ENCODE measurements around the gene CMSS1.

CMSS1 gene

DNA sequence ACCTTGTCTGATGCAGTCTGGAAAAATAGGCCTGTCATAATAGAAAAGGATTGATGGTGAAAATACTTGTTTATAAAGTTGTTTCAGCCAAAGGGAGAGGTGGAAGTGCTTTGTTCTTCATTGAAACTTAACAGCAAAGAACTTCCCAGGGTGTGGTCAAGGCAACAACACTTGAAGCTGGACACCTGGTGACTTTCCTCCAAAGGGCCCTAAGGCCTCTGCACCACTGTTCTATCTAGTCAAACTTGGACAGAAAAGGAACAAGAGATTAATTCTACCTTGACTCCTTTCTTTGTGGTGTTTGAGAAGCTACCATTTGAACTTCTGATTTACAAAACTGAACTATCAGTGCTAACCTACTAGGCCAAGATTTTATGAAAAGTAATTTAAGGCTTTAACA lies 102.0 kb downstream of the CMSS1 start:
- ChIA-PET CTCF (interaction anchor here (1.0 kb wide), 1 partner anchor 29 kb away, joined by 3 read pairs; no protein-coding TSS in a partner anchor), POLR2A (ENCODE audit: low non-redundant PET) (interaction anchor here (0.6 kb wide), 1 partner anchor 19 kb away, joined by 3 read pairs; no protein-coding TSS in a partner anchor)
- H3K27ac ChIP-seq, result no peak overlapping the region
- TF ChIP-seq, protein P1, sequence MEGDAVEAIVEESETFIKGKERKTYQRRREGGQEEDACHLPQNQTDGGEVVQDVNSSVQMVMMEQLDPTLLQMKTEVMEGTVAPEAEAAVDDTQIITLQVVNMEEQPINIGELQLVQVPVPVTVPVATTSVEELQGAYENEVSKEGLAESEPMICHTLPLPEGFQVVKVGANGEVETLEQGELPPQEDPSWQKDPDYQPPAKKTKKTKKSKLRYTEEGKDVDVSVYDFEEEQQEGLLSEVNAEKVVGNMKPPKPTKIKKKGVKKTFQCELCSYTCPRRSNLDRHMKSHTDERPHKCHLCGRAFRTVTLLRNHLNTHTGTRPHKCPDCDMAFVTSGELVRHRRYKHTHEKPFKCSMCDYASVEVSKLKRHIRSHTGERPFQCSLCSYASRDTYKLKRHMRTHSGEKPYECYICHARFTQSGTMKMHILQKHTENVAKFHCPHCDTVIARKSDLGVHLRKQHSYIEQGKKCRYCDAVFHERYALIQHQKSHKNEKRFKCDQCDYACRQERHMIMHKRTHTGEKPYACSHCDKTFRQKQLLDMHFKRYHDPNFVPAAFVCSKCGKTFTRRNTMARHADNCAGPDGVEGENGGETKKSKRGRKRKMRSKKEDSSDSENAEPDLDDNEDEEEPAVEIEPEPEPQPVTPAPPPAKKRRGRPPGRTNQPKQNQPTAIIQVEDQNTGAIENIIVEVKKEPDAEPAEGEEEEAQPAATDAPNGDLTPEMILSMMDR (conservative IDR thresholded peaks at IDR 0.05; ENCODE audit: low read depth), result no peak
- DNase-seq (ENCODE audit: low spot score), result no peak

- DNase-seq (ENCODE audit: low spot score), result peak; percentile 11
- TF ChIP-seq, protein P1 (conservative IDR thresholded peaks at IDR 0.05; ENCODE audit: low read depth), result no peak
- ChIA-PET CTCF (interaction anchor here (0.8 kb wide), 1 partner anchor 29 kb away, joined by 4 read pairs; no protein-coding TSS in a partner anchor), POLR2A (ENCODE audit: low non-redundant PET) (no interaction called here)
- H3K27ac ChIP-seq, result no peak overlapping the region
Observed at GRCh38 chr3:99920481-99921376, 103.1 kb downstream of the CMSS1 start.

DNA sequence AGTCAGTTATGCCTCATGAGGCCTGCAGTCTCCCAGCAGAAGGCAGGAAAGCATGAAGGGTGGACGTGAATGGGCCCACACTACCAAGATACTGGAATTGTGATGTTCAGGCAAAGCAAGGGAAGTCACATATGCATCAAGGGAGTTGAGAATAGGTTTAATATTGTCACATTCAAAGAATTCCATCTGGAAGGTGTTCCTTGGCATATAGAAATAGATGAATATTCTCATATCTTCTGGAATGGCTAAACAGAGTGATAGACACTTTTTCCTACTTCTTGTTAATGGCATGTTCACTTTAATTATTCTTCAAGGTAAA lies 103.7 kb downstream of the CMSS1 start:
- no peak for DNase-seq (ENCODE audit: low spot score)
- TF ChIP-seq, protein P1 (conservative IDR thresholded peaks at IDR 0.05; ENCODE audit: low read depth), result no peak
- POLR2A ChIA-PET (ENCODE audit: low non-redundant PET), result no interaction called here
- no peak overlapping the region for H3K27ac ChIP-seq
- CTCF ChIA-PET, result no interaction called here

- TF ChIP-seq, protein P1 (conservative IDR thresholded peaks at IDR 0.05; ENCODE audit: low read depth), result no peak
- CTCF ChIA-PET, result no interaction called here
- H3K27ac ChIP-seq, result no peak overlapping the region
- POLR2A ChIA-PET (ENCODE audit: low non-redundant PET), result no interaction called here
- no peak for DNase-seq (ENCODE audit: low spot score)
Observed at GRCh38 chr3:99921986-99922385, 104.3 kb downstream of the CMSS1 start.

DNA sequence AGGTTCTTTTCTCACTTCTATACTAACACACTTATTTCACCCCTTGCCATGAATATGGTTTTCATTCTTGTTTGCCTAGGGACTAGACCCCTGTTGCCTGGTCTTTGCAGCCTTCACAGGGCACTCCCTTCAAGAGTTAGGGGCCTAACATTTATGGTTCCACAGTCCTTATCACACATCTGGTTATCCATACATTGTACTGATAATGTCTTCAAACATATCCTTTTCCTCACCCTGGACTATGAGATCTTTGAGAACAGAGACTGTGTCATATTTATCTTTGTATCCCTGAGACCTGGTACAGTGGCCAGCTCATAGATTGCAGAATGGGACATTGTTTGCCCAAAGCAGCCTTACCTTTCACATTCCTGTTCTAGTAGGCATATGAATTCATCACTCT lies 106.2 kb downstream of the CMSS1 start:
- ChIA-PET CTCF (no interaction called here), POLR2A (ENCODE audit: low non-redundant PET) (no interaction called here)
- no peak for DNase-seq (ENCODE audit: low spot score)
- TF ChIP-seq, protein P1 (conservative IDR thresholded peaks at IDR 0.05; ENCODE audit: low read depth), result no peak
- H3K27ac ChIP-seq, result no peak overlapping the region

GRCh38 chr3:99925584-99926230 lies 108.0 kb downstream of the CMSS1 start:
- H3K27ac ChIP-seq, result no peak overlapping the region
- ChIA-PET CTCF (interaction anchor here (0.7 to 1.2 kb wide), 2 partner anchors 28 to 94 kb away, joined by 3 to 4 read pairs; no protein-coding TSS in a partner anchor), POLR2A (ENCODE audit: low non-redundant PET) (no interaction called here)
- TF ChIP-seq, protein P1 (conservative IDR thresholded peaks at IDR 0.05; ENCODE audit: low read depth), result no peak
- peak; percentile 30 for DNase-seq (ENCODE audit: low spot score)

Measured in RWPE1 (cell line).